H9 (cell line): ENCODE measurements around the gene SSTR5. TPM values are rescaled to one million over a fixed set of nuclear protein-coding genes. Genes with fewer than 3 reads are reported as not detected.

ENCODE experiments used
- DNase-seq: peaks from one replicate; pipeline ENCODE4 v3.0.0-alpha.2; 2017
- H2AFZ ChIP-seq: one replicate; pipeline ENCODE4 v1.6.1; 2013; ENCODE audit warnings: mild to moderate bottlenecking, low read length, control low read depth, moderate library complexity
- H2AK5ac ChIP-seq: 2 replicates; pipeline ENCODE4 v1.6.1; 2013; ENCODE audit warnings: low read length, control low read depth, mixed read lengths; ENCODE audit not compliant: insufficient read length
- H2BK120ac ChIP-seq: one replicate; pipeline ENCODE4 v1.6.1; 2013; ENCODE audit warnings: low read depth, mild to moderate bottlenecking, low read length, control low read depth, inconsistent platforms; ENCODE audit not compliant: poor library complexity, severe bottlenecking
- H2BK12ac ChIP-seq: 2 replicates; pipeline ENCODE4 v1.6.1; 2013; ENCODE audit warnings: low read length, control low read depth, mixed read lengths, low read depth; ENCODE audit not compliant: insufficient read length
- H2BK15ac ChIP-seq: 2 replicates; pipeline ENCODE4 v1.6.1; 2013; ENCODE audit warnings: low read depth, low read length, control low read depth
- H2BK20ac ChIP-seq: one replicate; pipeline ENCODE4 v1.6.1; 2013; ENCODE audit warnings: low read depth, mild to moderate bottlenecking, low read length, control low read depth, inconsistent platforms; ENCODE audit not compliant: poor library complexity, severe bottlenecking
- H2BK5ac ChIP-seq: 2 replicates; pipeline ENCODE4 v1.6.1; 2013; ENCODE audit warnings: low read length, control low read depth, mixed read lengths; ENCODE audit not compliant: insufficient read length
- H3K14ac ChIP-seq: 2 replicates; pipeline ENCODE4 v1.6.1; 2013; ENCODE audit warnings: low read length, control low read depth; ENCODE audit not compliant: insufficient read depth
- H3K18ac ChIP-seq: 2 replicates; pipeline ENCODE4 v1.6.1; 2013; ENCODE audit warnings: low read depth, mild to moderate bottlenecking, mixed read lengths, low read length, control low read depth; ENCODE audit not compliant: insufficient read length
- H3K23ac ChIP-seq: 2 replicates; pipeline ENCODE4 v1.6.1; 2013; ENCODE audit warnings: low read length, control low read depth, mixed read lengths, low read depth; ENCODE audit not compliant: insufficient read length
- H3K23me2 ChIP-seq: 2 replicates; pipeline ENCODE4 v1.6.1; 2013; ENCODE audit warnings: low read depth, mild to moderate bottlenecking, mixed read lengths, low read length, control low read depth; ENCODE audit not compliant: insufficient read length, poor library complexity, severe bottlenecking
- H3K27ac ChIP-seq: 2 replicates; pipeline ENCODE4 v1.5.1; 2013; ENCODE audit warnings: low read length, control low read depth, mixed read lengths, low read depth; ENCODE audit not compliant: insufficient read length
- H3K27me3 ChIP-seq: 2 replicates; pipeline ENCODE4 v1.6.1; 2013; ENCODE audit warnings: low read length, control low read depth, inconsistent platforms; ENCODE audit not compliant: insufficient read depth
- H3K4ac ChIP-seq: 2 replicates; pipeline ENCODE4 v1.6.1; 2013; ENCODE audit warnings: low read depth, mild to moderate bottlenecking, control low read depth, inconsistent platforms, low read length, moderate library complexity
- H3K4me1 ChIP-seq: 2 replicates; pipeline ENCODE4 v1.6.1; 2013; ENCODE audit warnings: low read length, control low read depth, inconsistent platforms; ENCODE audit not compliant: insufficient read depth
- H3K4me2 ChIP-seq: 2 replicates; pipeline ENCODE4 v1.6.1; 2013; ENCODE audit warnings: low read length, control low read depth, mixed read lengths; ENCODE audit not compliant: insufficient read length, insufficient read depth
- H3K56ac ChIP-seq: 2 replicates; pipeline ENCODE4 v1.6.1; 2013; ENCODE audit warnings: low read depth, mild to moderate bottlenecking, mixed read lengths, low read length, control low read depth; ENCODE audit not compliant: insufficient read length
- H3K79me1 ChIP-seq: 2 replicates; pipeline ENCODE4 v1.6.1; 2013; ENCODE audit warnings: low read depth, mild to moderate bottlenecking, moderate library complexity, low read length, control low read depth, inconsistent platforms; ENCODE audit not compliant: insufficient read depth, poor library complexity, severe bottlenecking
- H3K79me2 ChIP-seq: 2 replicates; pipeline ENCODE4 v1.6.1; 2013; ENCODE audit warnings: low read length, control low read depth, inconsistent platforms; ENCODE audit not compliant: insufficient read depth
- H3K9ac ChIP-seq: 2 replicates; pipeline ENCODE4 v1.6.1; 2013; ENCODE audit warnings: low read length, control low read depth, mixed read lengths; ENCODE audit not compliant: insufficient read length; ENCODE audit errors: extremely low read depth
- H3K9me3 ChIP-seq: one replicate; pipeline ENCODE4 v1.6.1; 2013; ENCODE audit warnings: low read depth, low read length, inconsistent platforms; ENCODE audit not compliant: control insufficient read depth
- H3T11ph ChIP-seq: one replicate; pipeline ENCODE4 v1.6.1; 2013; ENCODE audit warnings: mild to moderate bottlenecking, low read length, control low read depth, inconsistent platforms
- H4K20me1 ChIP-seq: one replicate; pipeline ENCODE4 v1.6.1; 2013; ENCODE audit not compliant: control insufficient read depth, insufficient read length, insufficient read depth
- H4K5ac ChIP-seq: 2 replicates; pipeline ENCODE4 v1.6.1; 2013; ENCODE audit warnings: low read depth, mild to moderate bottlenecking, mixed read lengths, low read length, control low read depth; ENCODE audit not compliant: insufficient read length
- H4K8ac ChIP-seq: replicated peaks from 2 replicates; pipeline ENCODE4 v1.6.1; 2013; ENCODE audit warnings: low read length, control low read depth, mixed read lengths, low read depth; ENCODE audit not compliant: insufficient read length
- H4K91ac ChIP-seq: 2 replicates; pipeline ENCODE4 v1.6.1; 2013; ENCODE audit warnings: low read depth, mild to moderate bottlenecking, moderate library complexity, mixed read lengths, low read length, control low read depth; ENCODE audit not compliant: insufficient read length
- H3K27ac Mint-ChIP-seq, 3 experiments: 2 replicates in 2 of 3; 3 replicates in 1 of 3; pipeline ENCODE4 v1.8.0; 2020 to 2021; ENCODE audit warnings: mixed read lengths in 3 of 3, mild to moderate bottlenecking in 1 of 3, moderate library complexity in 1 of 3
- H3K27me3 Mint-ChIP-seq: 2 replicates; pipeline ENCODE4 v1.8.0; 2021; ENCODE audit warnings: low read depth, mild to moderate bottlenecking, moderate library complexity, mixed read lengths
- H3K36me3 Mint-ChIP-seq, 3 experiments: 2 replicates in 2 of 3; 3 replicates in 1 of 3; pipeline ENCODE4 v1.8.0; 2020 to 2021; ENCODE audit warnings: low read depth in 3 of 3, mixed read lengths in 3 of 3; ENCODE audit not compliant: insufficient read depth in 1 of 3
- H3K4me1 Mint-ChIP-seq, 2 experiments: 2 replicates each; pipeline ENCODE4 v1.8.0; 2020; ENCODE audit warnings: mixed read lengths in 2 of 2
- H3K4me3 Mint-ChIP-seq, 2 experiments: 2 replicates in 1 of 2; 3 replicates in 1 of 2; pipeline ENCODE4 v1.8.0; 2020 to 2021; ENCODE audit warnings: mild to moderate bottlenecking in 2 of 2, mixed read lengths in 2 of 2, moderate library complexity in 1 of 2
- H3K9me3 Mint-ChIP-seq, 2 experiments: 2 replicates in 1 of 2; 3 replicates in 1 of 2; pipeline ENCODE4 v1.8.0; 2020; ENCODE audit warnings: mild to moderate bottlenecking in 2 of 2, mixed read lengths in 2 of 2, moderate library complexity in 1 of 2
- WGBS: extraction: QIAGEN DNeasy Blood & Tissue Kit; methylation state at CpG from one replicate; pipeline ENCODE4 v1.1.7; 2013; ENCODE audit warnings: missing lambda C conversion rate, low lambda C conversion rate, mixed read lengths; ENCODE audit not compliant: insufficient read length; ENCODE audit errors: extremely low coverage; 5-methylcytosine and 5-hydroxymethylcytosine counted together
- total RNA-seq: library from RNA; stranded (reverse); gene quantifications from 2 replicates; pipeline ENCODE4 v1.2.1, GENCODE V29; 2021
- TF ChIP-seq, protein P1 (sequence below): fragments of 200-600 bp; sonication (generic); conservative IDR thresholded peaks from 3 replicates; pipeline ENCODE4 v1.8.0; 2021; ENCODE audit warnings: antibody characterized with exemption, mild to moderate bottlenecking

SSTR5 gene
- total RNA-seq, 1 experiment from 2014 or later, result 0.22 TPM

DNA sequence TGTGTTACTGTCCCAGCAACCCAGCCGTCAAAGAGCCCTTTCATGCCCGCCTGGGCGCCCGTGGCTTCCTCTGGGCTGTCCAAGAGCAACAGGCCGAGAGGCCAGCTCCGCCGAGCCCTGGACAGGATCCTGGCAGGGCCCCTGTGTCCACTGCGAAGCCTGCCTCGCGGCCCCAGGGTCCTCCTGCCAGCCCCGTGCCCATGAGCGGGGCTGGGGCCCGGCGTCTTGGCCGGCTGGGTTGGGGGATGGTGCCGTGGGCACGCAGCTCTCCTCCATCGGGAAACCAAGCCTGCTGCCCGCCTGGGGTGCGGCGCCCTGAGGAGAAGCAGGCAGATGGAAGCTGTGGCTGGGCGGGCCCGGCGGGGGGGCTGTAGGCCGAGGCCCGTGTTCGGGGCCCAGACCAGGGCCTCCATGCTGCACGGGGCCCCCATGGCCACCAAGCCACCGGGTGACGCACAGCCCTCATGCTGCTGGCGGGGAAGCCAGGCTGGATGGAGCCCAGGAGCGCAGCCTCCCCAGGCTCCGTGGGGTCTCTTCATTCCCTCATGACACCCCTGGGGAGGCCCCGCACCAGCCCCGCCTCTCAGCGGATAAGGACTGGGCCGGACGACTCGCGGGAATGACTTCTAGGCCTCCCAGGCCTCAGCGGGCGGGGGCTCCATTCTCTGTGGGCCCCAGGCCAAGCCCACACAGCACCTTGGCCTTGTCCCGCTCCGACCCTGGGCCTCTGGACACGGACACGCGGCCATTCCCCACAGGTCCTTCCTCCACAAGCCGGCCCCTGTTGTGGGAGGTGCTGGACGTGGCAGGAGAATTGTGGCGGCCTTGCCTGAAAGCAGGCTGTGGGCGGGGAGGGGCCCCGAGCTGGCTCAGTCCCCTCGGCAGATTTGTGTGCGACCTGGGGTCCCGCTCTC is 23.9 kb downstream of the SSTR5 start, which contains the start of gene C1QTNF8:
TSS of gene C1QTNF8 (minus strand) at position 76 of the 914 bp plus-strand sequence. CDS start 1,322 bp downstream, outside the sequence.
- H3K56ac ChIP-seq, result no peak within 1 kb of the TSS
- no CpG with 5 or more reads among the region's 55 CpGs for WGBS
- no peaks in the 10 kb centered on the region for H3K27me3 ChIP-seq
- H3K18ac ChIP-seq, result no peak within 1 kb of the TSS
- Mint-ChIP-seq H3K36me3 (peaks cover 0 to 5% (median 3%) of the 10 kb centered on the region in 3 experiments; a peak in 3 of 7 replicates), H3K9me3 (peaks cover 4 to 9% of the 10 kb centered on the region in 2 experiments; a peak in 4 of 5 replicates), H3K4me1 (peaks cover 0 to 15% of the 10 kb centered on the region in 2 experiments; a peak in 2 of 4 replicates), H3K4me3 (no peak within 1 kb of the TSS), H3K27me3 (no peaks in the 10 kb centered on the region; the same call in 1 of the 2 replicates), H3K27ac (no peak within 1 kb of the TSS)
- no peaks in the 10 kb centered on the region for H3K4me1 ChIP-seq
- H3K14ac ChIP-seq, result no peak within 1 kb of the TSS; the same call in 1 of the 2 replicates
- H3K79me2 ChIP-seq, result no peaks in the 10 kb centered on the region
- H4K20me1 ChIP-seq, result no peaks in the 10 kb centered on the region
- H3K9ac ChIP-seq, result no peak within 1 kb of the TSS
- H4K8ac ChIP-seq, result no peak within 1 kb of the TSS
- no peak within 1 kb of the TSS for H3K23ac ChIP-seq
- no peak within 1 kb of the TSS for H3K4ac ChIP-seq
- TF ChIP-seq, protein P1, sequence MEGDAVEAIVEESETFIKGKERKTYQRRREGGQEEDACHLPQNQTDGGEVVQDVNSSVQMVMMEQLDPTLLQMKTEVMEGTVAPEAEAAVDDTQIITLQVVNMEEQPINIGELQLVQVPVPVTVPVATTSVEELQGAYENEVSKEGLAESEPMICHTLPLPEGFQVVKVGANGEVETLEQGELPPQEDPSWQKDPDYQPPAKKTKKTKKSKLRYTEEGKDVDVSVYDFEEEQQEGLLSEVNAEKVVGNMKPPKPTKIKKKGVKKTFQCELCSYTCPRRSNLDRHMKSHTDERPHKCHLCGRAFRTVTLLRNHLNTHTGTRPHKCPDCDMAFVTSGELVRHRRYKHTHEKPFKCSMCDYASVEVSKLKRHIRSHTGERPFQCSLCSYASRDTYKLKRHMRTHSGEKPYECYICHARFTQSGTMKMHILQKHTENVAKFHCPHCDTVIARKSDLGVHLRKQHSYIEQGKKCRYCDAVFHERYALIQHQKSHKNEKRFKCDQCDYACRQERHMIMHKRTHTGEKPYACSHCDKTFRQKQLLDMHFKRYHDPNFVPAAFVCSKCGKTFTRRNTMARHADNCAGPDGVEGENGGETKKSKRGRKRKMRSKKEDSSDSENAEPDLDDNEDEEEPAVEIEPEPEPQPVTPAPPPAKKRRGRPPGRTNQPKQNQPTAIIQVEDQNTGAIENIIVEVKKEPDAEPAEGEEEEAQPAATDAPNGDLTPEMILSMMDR, result no peak
- H2BK12ac ChIP-seq, result no peak within 1 kb of the TSS
- H3K79me1 ChIP-seq, result no peaks in the 10 kb centered on the region
- no peak within 1 kb of the TSS for H2BK5ac ChIP-seq
- no peak within 1 kb of the TSS for H2AFZ ChIP-seq
- H2BK20ac ChIP-seq, result no peak within 1 kb of the TSS
- no peak within 1 kb of the TSS for H3K4me2 ChIP-seq
- H2AK5ac ChIP-seq, result no peak within 1 kb of the TSS
- DNase-seq, result no peak
- H2BK15ac ChIP-seq, result no peak within 1 kb of the TSS
- no peak within 1 kb of the TSS for H4K5ac ChIP-seq
- H3K9me3 ChIP-seq, result no peaks in the 10 kb centered on the region
- H2BK120ac ChIP-seq, result no peak within 1 kb of the TSS
- no peaks in the 10 kb centered on the region for H3K23me2 ChIP-seq
- H4K91ac ChIP-seq, result no peak within 1 kb of the TSS
- H3K27ac ChIP-seq, result no peak within 1 kb of the TSS
- H3T11ph ChIP-seq, result no peak within 1 kb of the TSS
